IgD-negative memory B cell (primary cell): ENCODE data around the gene PEMT. TPM values are rescaled to one million over a fixed set of nuclear protein-coding genes. Genes with fewer than 3 reads are reported as not detected.

Experiments used
- H3K27ac Mint-ChIP-seq, 3 donors: one replicate each; pipeline ENCODE4 v1.8.0; 2020 to 2022; ENCODE audit warnings: mild to moderate bottlenecking in 3 of 3, mixed read lengths in 3 of 3, moderate library complexity in 1 of 3
- H3K27me3 Mint-ChIP-seq: one replicate; pipeline ENCODE4 v1.8.0; 2021; ENCODE audit warnings: mixed read lengths
- H3K36me3 Mint-ChIP-seq: one replicate; pipeline ENCODE4 v1.8.0; 2020; ENCODE audit warnings: mild to moderate bottlenecking, mixed read lengths
- H3K4me1 Mint-ChIP-seq, 3 donors: one replicate each; pipeline ENCODE4 v1.8.0; 2020 to 2022; ENCODE audit warnings: mixed read lengths in 3 of 3, mild to moderate bottlenecking in 1 of 3
- H3K4me3 Mint-ChIP-seq, 4 donors: one replicate each; pipeline ENCODE4 v1.8.0; 2020 to 2022; ENCODE audit warnings: mild to moderate bottlenecking in 4 of 4, mixed read lengths in 4 of 4, moderate library complexity in 3 of 4
- H3K9me3 Mint-ChIP-seq, 3 donors: one replicate each; pipeline ENCODE4 v1.8.0; 2020 to 2021; ENCODE audit warnings: mixed read lengths in 3 of 3, mild to moderate bottlenecking in 1 of 3
- polyA plus RNA-seq: library from polyadenylated mRNA; unstranded; fragments of 300-500 nt; fragmentation: Illumina TruSeq; gene quantifications from one replicate; pipeline ENCODE4 v1.2.3, GENCODE V29; 2021

The PEMT gene
- polyA plus RNA-seq, 1 donor from 2014 or later: 35.6 TPM

DNA sequence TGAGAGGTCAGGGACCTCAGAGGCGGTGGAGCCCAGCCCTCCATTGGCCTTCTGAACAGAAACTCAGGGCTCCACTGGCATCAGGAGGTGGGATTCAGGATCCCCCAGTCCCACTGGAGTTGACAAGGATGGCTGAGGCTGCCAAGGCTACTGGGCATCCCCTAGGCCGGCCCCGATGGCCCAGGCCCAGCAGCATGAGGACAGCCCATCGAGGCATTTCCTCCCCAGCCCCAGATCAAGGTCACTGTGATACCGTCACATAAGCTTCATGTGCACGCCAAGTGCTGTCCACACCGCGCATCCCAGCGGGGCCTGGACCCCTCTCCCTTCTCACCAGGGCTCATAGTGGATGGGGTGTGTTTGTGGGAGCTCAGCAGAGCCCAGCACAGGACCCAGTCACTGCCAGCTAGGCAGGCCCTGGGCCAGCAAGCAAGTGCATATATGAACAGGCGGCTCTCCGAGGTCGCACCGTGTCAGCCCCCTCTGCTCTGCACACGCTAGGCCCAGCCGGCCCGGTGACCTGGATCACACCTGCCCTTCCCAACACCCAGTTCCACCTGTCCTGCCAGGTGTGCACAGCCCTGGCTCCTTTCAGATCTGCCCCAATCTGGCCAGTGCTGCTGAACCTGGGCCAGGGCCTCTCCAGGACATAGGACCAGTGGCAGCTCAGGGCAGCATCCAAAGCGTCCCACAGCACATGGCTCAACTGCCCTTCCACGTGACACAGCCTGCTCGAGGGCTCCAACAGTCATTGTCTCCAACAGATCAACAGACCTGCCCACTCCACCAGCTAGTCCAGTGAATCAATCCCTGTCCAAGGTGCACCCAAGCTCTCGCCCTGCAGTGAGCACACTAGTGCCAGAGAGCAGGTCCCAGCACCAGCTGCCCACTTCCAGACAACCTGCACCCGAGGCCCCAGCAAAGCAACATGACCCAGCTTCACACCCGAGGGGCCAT, 62.5 kb downstream of the PEMT start:
- H3K9me3 Mint-ChIP-seq: no peaks in the 10 kb centered on the region
- no peak overlapping the region for H3K27ac Mint-ChIP-seq
- H3K4me3 Mint-ChIP-seq: no peak overlapping the region
- peaks cover 0 to 2% (median 0%) of the 10 kb centered on the region in 3 donors for H3K4me1 Mint-ChIP-seq
- no peaks in the 10 kb centered on the region for H3K36me3 Mint-ChIP-seq
- no peaks in the 10 kb centered on the region for H3K27me3 Mint-ChIP-seq

- no peak overlapping the region for H3K4me3 Mint-ChIP-seq
- peaks cover 0 to 2% (median 0%) of the 10 kb centered on the region in 3 donors for H3K4me1 Mint-ChIP-seq
- no peak overlapping the region for H3K27ac Mint-ChIP-seq
- no peaks in the 10 kb centered on the region for H3K36me3 Mint-ChIP-seq
- no peaks in the 10 kb centered on the region for H3K27me3 Mint-ChIP-seq
- no peaks in the 10 kb centered on the region for H3K9me3 Mint-ChIP-seq
Observed at GRCh38 chr17:17527956-17528500, 63.5 kb downstream of the PEMT start.

DNA sequence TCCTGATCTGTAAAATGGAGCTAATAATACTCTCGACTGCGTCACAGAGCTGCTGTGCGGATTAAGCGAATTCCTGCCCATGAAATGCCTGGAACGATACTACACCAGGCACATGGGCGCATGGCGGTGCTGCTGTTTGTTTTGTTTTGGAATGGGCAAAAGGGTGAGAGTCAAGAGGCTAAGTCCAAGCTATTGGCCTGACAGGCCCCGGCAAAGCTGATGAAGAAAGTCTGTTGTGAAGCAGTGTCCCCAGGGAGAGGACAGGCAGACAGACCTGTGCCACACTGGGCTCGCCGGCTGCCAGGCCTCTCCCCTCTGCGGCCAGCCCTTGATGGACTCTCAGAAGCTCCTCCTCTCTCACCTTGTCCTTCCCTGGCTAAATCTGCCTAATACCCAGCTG, 64.0 kb downstream of the PEMT start:
- no peak overlapping the region for H3K4me3 Mint-ChIP-seq
- H3K36me3 Mint-ChIP-seq: no peaks in the 10 kb centered on the region
- H3K27me3 Mint-ChIP-seq: no peaks in the 10 kb centered on the region
- no peaks in the 10 kb centered on the region for H3K4me1 Mint-ChIP-seq
- H3K9me3 Mint-ChIP-seq: no peaks in the 10 kb centered on the region
- peak overlapping the region in 1 of 3 donors; percentile 43 for H3K27ac Mint-ChIP-seq

DNA sequence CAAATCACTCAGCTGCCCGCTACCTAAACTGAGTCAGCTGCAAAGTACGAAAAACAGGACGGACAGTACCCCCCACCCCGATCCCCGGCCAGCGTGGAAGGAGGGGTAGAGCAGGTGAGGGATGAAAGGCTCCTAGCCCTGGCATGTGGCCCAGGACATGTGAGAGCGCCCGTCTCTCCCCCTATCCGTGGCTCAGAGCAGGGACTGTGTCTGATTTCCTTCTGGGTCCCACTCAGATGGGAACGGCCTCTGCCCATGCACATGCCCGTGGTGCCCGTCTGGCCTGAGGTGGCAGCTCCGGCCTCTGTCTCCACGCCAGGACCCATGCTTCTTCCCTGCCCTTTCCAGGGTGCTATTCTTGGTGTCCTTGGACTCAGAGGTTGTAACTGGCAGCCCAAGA, 65.1 kb downstream of the PEMT start:
- H3K27me3 Mint-ChIP-seq: no peaks in the 10 kb centered on the region
- no peak overlapping the region for H3K4me3 Mint-ChIP-seq
- no peak overlapping the region for H3K27ac Mint-ChIP-seq
- no peaks in the 10 kb centered on the region for H3K9me3 Mint-ChIP-seq
- H3K4me1 Mint-ChIP-seq: peaks cover 0 to 2% (median 0%) of the 10 kb centered on the region in 3 donors
- no peaks in the 10 kb centered on the region for H3K36me3 Mint-ChIP-seq

- peaks cover 0 to 2% (median 0%) of the 10 kb centered on the region in 3 donors for H3K4me1 Mint-ChIP-seq
- no peaks in the 10 kb centered on the region for H3K36me3 Mint-ChIP-seq
- H3K27ac Mint-ChIP-seq: no peak overlapping the region
- H3K9me3 Mint-ChIP-seq: no peaks in the 10 kb centered on the region
- H3K27me3 Mint-ChIP-seq: no peaks in the 10 kb centered on the region
- H3K4me3 Mint-ChIP-seq: no peak overlapping the region
Observed at GRCh38 chr17:17525956-17526355, 65.6 kb downstream of the PEMT start.

DNA sequence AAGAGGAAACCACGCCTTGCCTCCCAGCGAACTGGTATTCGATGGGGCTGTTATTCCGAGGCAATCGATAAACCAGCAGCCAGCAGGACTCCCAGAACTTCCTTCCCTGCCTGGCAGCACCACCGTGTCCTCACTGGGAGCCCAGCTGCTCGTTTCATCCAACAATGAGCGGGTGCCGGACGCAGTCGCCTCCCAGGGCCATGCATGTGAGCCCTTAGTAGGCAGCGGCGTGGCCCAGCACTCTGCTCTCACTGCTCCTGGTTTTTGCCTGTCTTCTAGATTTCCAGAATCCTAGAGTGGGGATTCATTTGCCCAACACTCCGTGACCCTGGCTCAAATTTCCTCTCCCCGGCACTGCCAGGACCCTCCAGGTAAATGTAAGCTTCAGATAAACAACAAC, 66.2 kb downstream of the PEMT start:
- H3K4me1 Mint-ChIP-seq: peaks cover 0 to 2% (median 0%) of the 10 kb centered on the region in 3 donors
- H3K27ac Mint-ChIP-seq: peak overlapping the region in 1 of 3 donors; percentile 83
- no peaks in the 10 kb centered on the region for H3K27me3 Mint-ChIP-seq
- H3K36me3 Mint-ChIP-seq: peaks cover under 1% of the 10 kb centered on the region
- no peak overlapping the region for H3K4me3 Mint-ChIP-seq
- H3K9me3 Mint-ChIP-seq: no peaks in the 10 kb centered on the region

DNA sequence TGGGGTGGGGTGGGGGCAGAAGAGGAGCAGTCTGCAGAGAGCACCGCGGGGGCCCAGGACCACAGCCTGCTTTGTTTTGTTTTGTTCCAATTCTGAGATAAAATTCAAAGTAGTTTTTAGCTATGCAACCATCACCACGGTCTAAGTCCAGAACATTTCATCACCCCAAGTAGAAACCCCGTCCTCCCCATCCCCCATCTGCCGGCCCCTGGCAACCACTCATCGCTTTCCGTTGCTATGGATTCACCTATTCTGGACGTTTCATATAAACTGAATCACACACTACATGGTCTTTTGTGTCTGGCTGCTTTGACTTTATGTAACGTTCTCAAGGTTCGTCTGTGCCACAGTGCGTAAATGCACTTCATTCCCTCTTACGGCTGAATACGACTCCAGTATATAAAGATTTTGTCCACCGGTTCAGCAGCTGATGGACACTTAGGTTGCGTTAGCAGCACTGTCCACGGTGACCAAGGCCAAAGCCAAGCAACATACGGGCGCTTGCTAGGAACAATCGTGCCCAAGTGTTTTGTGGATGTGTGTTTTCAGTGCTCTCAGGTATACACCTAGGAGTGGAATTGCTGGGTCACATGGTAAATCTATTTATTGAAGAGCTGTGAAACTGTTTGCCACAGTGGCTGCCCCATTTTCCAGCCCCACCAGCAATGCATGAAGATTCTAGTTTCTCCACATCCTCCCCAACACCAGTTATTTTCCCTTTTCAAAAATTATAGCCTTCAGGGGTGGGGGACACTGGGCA, 67.6 kb downstream of the PEMT start:
- Mint-ChIP-seq H3K4me1 (peaks cover 0 to 4% (median 0%) of the 10 kb centered on the region in 3 donors), H3K27ac (peak overlapping the region in 1 of 3 donors; percentile 46), H3K4me3 (peak overlapping the region in 1 of 4 donors; percentile 7), H3K27me3 (no peaks in the 10 kb centered on the region), H3K9me3 (no peaks in the 10 kb centered on the region), H3K36me3 (peaks cover 2% of the 10 kb centered on the region)

DNA sequence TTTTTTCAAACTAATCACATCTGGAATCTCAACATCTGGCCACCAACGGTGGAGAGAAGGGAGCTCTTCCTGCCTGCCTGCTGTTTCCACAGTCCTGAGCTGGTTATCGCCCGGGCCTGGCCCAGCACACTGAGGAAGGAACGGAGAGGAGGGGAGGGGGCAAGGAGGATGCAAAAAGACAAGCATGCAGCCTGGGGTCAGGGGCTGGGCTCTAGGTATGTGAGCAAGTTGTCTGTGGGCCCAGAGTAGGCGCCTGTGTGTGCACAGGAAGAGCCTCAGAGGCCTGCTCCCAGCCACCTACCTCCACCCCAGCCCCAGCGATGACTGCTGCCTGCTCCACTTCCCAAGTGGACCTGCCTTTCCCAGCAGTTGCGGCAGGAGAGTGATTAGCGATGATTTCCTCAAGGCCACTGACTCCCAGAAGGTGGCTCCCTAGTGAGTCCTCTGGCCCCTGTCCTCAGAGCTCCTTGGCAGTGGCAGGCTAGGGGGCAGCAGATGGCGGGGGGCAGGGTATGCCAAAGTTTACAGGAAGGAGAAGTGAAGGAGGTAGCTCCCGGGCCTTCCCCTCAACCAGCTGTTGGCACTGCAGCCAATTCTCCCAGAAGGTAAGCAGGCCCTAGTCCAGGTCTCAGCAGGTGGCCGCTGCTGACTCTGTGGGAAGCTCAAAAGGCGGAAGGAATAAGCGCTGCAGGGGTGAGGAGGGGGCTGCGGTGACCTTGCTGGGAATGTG, 68.3 kb downstream of the PEMT start:
- H3K27me3 Mint-ChIP-seq: no peaks in the 10 kb centered on the region
- no peak overlapping the region for H3K27ac Mint-ChIP-seq
- H3K4me3 Mint-ChIP-seq: no peak overlapping the region
- H3K36me3 Mint-ChIP-seq: peaks cover 2% of the 10 kb centered on the region
- peaks cover 0 to 4% (median 0%) of the 10 kb centered on the region in 3 donors for H3K4me1 Mint-ChIP-seq
- H3K9me3 Mint-ChIP-seq: no peaks in the 10 kb centered on the region

- Mint-ChIP-seq H3K27ac (no peak overlapping the region), H3K4me3 (no peak overlapping the region), H3K4me1 (peaks cover 0 to 4% (median 0%) of the 10 kb centered on the region in 3 donors), H3K27me3 (no peaks in the 10 kb centered on the region), H3K9me3 (no peaks in the 10 kb centered on the region), H3K36me3 (peaks cover 4% of the 10 kb centered on the region)
Observed at GRCh38 chr17:17520599-17521232, 70.8 kb downstream of the PEMT start.

DNA sequence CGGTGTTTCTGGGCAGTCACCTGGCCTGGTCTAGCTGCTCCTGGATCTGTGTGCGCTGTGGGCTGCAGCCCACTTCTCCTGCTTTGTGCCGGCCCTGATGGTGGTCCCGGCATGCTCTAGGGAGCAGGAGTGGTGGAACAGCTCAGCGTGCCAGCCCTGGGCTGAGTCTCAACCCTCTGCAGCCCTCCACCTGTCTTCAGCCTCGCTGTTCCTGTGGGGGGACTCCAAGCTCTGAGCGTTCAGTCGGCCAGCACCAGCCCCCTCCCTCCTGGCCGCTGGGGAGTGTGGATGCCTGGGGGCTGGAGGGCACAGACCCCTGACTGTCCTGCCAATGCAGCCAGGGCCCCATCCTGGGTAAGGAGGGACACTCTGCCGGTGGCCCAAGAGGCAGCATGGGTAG, 71.6 kb downstream of the PEMT start:
- Mint-ChIP-seq H3K9me3 (no peaks in the 10 kb centered on the region), H3K27me3 (no peaks in the 10 kb centered on the region), H3K36me3 (peaks cover 4% of the 10 kb centered on the region), H3K27ac (no peak overlapping the region), H3K4me1 (peaks cover 0 to 4% (median 0%) of the 10 kb centered on the region in 3 donors), H3K4me3 (no peak overlapping the region)

- Mint-ChIP-seq H3K36me3 (peaks cover 4% of the 10 kb centered on the region), H3K9me3 (no peaks in the 10 kb centered on the region), H3K27ac (no peak overlapping the region), H3K4me3 (no peak overlapping the region), H3K4me1 (peaks cover 0 to 4% (median 0%) of the 10 kb centered on the region in 3 donors), H3K27me3 (no peaks in the 10 kb centered on the region)
Observed at GRCh38 chr17:17518951-17519350, 72.6 kb downstream of the PEMT start.

- no peaks in the 10 kb centered on the region for H3K9me3 Mint-ChIP-seq
- H3K36me3 Mint-ChIP-seq: peaks cover 4% of the 10 kb centered on the region
- H3K4me3 Mint-ChIP-seq: no peak overlapping the region
- peaks cover 0 to 4% (median 0%) of the 10 kb centered on the region in 3 donors for H3K4me1 Mint-ChIP-seq
- H3K27me3 Mint-ChIP-seq: no peaks in the 10 kb centered on the region
- no peak overlapping the region for H3K27ac Mint-ChIP-seq
Observed at GRCh38 chr17:17518014-17518413, 73.5 kb downstream of the PEMT start.

GRCh38 chr17:17516941-17517720, 74.4 kb downstream of the PEMT start:
- no peaks in the 10 kb centered on the region for H3K27me3 Mint-ChIP-seq
- H3K9me3 Mint-ChIP-seq: no peaks in the 10 kb centered on the region
- no peak overlapping the region for H3K27ac Mint-ChIP-seq
- peaks cover 4% of the 10 kb centered on the region for H3K36me3 Mint-ChIP-seq
- peaks cover 0 to 4% (median 0%) of the 10 kb centered on the region in 3 donors for H3K4me1 Mint-ChIP-seq
- no peak overlapping the region for H3K4me3 Mint-ChIP-seq
